ENCODE measurements around the gene THAP11. TPM values are rescaled to one million over a fixed set of nuclear protein-coding genes. Genes with fewer than 3 reads are reported as not detected.

The THAP11 gene
- total RNA-seq, 3 donors from 2014 or later: 51.1 to 57.8 (median 53.0) TPM

GRCh38 chr16:67872131-67872630, 30.1 kb downstream of the THAP11 start:
- Histone ChIP-seq H3K4me1 (peaks cover 0 to 20% of the 10 kb centered on the region in 2 donors), H3K27me3 (no peaks in the 10 kb centered on the region), H3K9me3 (no peaks in the 10 kb centered on the region), H3K27ac (peak overlapping the region; percentile 86 to 88), H3K36me3 (no peaks in the 10 kb centered on the region), H3K4me3 (peak overlapping the region; percentile 82 to 98 (median 97))
- no peak for DNase-seq (ENCODE audit: low spot score in 2 of 2)
- TF ChIP-seq POLR2AphosphoS5 (IDR thresholded peaks at IDR 0.05) (no peak), POLR2A (IDR thresholded peaks at IDR 0.05) (no peak), CTCF (IDR thresholded peaks at IDR 0.05) (no peak)
- intact Hi-C loops (cut with DNase I; ENCODE audit: low total_unique reads): loop anchor here (10.0 kb wide), 1 partner anchor 173 kb away; no protein-coding TSS in a partner anchor

DNA sequence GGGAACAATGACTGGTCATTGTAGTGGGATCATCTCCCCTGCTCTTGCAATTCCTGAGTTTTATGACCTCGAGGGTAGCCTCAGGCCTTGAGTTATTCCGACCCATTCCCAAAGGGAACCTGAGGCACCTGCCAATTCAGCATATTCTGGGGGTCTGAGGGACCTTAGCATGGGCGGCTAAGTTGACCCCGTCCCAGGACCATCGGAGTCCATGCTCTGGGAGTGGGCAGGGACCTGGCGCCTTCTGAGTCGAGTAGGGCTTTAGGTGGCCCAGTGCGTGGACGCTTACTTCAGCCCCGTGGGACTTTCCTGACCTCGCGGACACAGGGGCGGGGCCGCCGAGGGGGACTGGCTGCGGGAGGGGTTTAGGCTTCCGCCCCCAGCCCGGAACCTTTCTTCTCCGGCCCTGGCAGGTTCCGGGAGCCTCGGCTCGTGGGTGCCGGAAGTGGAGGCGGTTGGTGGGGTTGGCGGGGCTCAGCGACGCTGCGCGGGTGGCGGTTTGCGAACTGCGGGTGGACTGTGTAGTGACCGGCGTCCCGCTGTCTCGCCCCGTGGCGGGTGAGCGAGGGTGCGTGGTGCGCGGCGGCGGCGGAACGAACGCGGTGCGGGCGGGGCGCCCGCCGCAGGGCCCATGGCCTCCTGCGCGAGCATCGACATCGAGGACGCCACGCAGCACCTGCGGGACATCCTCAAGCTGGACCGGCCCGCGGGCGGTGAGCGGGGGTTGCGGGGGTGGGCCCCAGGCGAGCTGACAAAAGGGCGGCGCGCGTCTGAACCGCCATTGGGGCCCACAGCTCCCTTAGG, 30.7 kb downstream of the THAP11 start, which contains the start of gene EDC4:
TSS of gene EDC4 (plus strand) at position 422 of the 804 bp plus-strand sequence. CDS start at position 632, 210 bp downstream.
- Histone ChIP-seq H3K4me1 (peaks cover 0 to 20% of the 10 kb centered on the region in 2 donors), H3K36me3 (peaks cover 6% of the 10 kb centered on the region), H3K27me3 (no peaks in the 10 kb centered on the region), H3K27ac (peak within 1 kb of the TSS; percentile 86 to 88), H3K9me3 (no peaks in the 10 kb centered on the region), H3K4me3 (peak within 1 kb of the TSS; percentile 82 to 98 (median 97))
- TF ChIP-seq POLR2AphosphoS5 (IDR thresholded peaks at IDR 0.05) (peak; percentile 66 to 82 (median 75)), POLR2A (IDR thresholded peaks at IDR 0.05) (peak; percentile 28), CTCF (IDR thresholded peaks at IDR 0.05) (no peak)
- intact Hi-C loops (cut with DNase I; ENCODE audit: low total_unique reads): loop anchor here (10.0 kb wide), 1 partner anchor 172 kb away; no protein-coding TSS in a partner anchor
- peak; percentile 54 to 81 for DNase-seq (ENCODE audit: low spot score in 2 of 2)

- Histone ChIP-seq H3K4me3 (peak overlapping the region; percentile 82 to 98 (median 97)), H3K36me3 (peaks cover 13% of the 10 kb centered on the region), H3K27me3 (no peaks in the 10 kb centered on the region), H3K9me3 (no peaks in the 10 kb centered on the region), H3K27ac (peak overlapping the region; percentile 86 to 88), H3K4me1 (peaks cover 0 to 20% of the 10 kb centered on the region in 2 donors)
- TF ChIP-seq POLR2A (IDR thresholded peaks at IDR 0.05) (no peak), CTCF (IDR thresholded peaks at IDR 0.05) (no peak), POLR2AphosphoS5 (IDR thresholded peaks at IDR 0.05) (no peak)
- DNase-seq (ENCODE audit: low spot score in 2 of 2): no peak
- intact Hi-C loops (cut with DNase I; ENCODE audit: low total_unique reads): loop anchor here (10.0 kb wide), 1 partner anchor 171 kb away; no protein-coding TSS in a partner anchor
These were observed 31.6 kb downstream of the THAP11 start for GRCh38 chr16:67873435-67874370.

DNA sequence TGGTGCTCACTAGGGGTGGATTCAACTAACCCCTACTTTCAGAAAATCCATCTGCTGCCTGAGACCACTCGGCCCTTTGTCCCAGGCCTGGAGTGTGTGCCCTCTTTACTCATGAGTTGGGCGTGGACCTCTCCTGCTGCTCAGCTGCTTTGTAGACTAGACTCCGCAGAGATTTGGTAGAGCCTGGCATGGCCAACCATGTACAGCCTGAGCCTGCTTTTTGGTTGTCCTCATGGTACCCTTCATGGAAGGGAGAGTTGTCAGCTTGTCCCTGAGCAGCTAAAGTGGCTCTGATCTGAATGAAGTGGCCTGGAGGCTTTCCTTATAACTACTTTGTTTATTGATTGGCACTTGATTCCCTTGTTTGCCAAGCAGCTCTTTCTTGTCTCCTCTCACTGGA, 32.3 kb downstream of the THAP11 start:
- no peak overlapping the region for H3K27ac ChIP-seq
- no peak for DNase-seq (ENCODE audit: low spot score in 2 of 2)
- peaks cover 13% of the 10 kb centered on the region for H3K36me3 ChIP-seq
- intact Hi-C loops (cut with DNase I; ENCODE audit: low total_unique reads): loop anchor here (10.0 kb wide), 1 partner anchor 170 kb away; no protein-coding TSS in a partner anchor
- TF ChIP-seq CTCF (IDR thresholded peaks at IDR 0.05) (no peak), POLR2A (IDR thresholded peaks at IDR 0.05) (no peak), POLR2AphosphoS5 (IDR thresholded peaks at IDR 0.05) (no peak)
- H3K4me1 ChIP-seq: peaks cover 0 to 20% of the 10 kb centered on the region in 2 donors
- no peaks in the 10 kb centered on the region for H3K9me3 ChIP-seq
- H3K27me3 ChIP-seq: no peaks in the 10 kb centered on the region
- H3K4me3 ChIP-seq: peak overlapping the region; percentile 82 to 98 (median 97)
